ENCODE data around the gene SNX24. TPM values are rescaled to one million over a fixed set of nuclear protein-coding genes. Genes with fewer than 3 reads are reported as not detected.

SNX24 gene
- total and polyA plus RNA-seq, 10 of the 15 experiments (the other 5 are each of a cell fraction or from before 2014, with no cell fraction given) = 0.15 to 6.6 (median 4.1) TPM

DNA sequence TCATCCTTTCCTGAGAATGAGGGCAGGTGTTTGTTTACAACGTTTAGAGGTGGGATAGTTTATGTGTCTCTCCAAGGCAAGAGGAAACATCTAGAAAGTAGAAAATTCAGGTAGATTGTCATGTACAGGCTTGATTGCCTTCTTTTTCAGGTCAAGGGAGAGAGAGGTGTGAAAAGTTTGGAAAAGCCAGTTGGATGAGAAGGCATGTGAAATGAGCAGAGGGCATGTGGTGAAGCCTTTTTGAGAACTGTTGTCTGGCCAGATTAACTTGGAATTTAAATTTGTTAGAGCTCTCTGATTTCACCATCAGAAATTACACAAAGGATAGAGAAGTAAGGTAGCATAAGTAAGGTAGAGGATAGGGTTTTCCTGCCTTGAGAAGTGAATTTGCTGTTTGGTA lies 74.6 kb downstream of the SNX24 start (continued):
- TF ChIP-seq, protein P1, sequence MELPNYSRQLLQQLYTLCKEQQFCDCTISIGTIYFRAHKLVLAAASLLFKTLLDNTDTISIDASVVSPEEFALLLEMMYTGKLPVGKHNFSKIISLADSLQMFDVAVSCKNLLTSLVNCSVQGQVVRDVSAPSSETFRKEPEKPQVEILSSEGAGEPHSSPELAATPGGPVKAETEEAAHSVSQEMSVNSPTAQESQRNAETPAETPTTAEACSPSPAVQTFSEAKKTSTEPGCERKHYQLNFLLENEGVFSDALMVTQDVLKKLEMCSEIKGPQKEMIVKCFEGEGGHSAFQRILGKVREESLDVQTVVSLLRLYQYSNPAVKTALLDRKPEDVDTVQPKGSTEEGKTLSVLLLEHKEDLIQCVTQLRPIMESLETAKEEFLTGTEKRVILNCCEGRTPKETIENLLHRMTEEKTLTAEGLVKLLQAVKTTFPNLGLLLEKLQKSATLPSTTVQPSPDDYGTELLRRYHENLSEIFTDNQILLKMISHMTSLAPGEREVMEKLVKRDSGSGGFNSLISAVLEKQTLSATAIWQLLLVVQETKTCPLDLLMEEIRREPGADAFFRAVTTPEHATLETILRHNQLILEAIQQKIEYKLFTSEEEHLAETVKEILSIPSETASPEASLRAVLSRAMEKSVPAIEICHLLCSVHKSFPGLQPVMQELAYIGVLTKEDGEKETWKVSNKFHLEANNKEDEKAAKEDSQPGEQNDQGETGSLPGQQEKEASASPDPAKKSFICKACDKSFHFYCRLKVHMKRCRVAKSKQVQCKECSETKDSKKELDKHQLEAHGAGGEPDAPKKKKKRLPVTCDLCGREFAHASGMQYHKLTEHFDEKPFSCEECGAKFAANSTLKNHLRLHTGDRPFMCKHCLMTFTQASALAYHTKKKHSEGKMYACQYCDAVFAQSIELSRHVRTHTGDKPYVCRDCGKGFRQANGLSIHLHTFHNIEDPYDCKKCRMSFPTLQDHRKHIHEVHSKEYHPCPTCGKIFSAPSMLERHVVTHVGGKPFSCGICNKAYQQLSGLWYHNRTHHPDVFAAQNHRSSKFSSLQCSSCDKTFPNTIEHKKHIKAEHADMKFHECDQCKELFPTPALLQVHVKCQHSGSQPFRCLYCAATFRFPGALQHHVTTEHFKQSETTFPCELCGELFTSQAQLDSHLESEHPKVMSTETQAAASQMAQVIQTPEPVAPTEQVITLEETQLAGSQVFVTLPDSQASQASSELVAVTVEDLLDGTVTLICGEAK (IDR thresholded peaks at IDR 0.05; ENCODE audit: borderline replicate concordance) = no peak

GRCh38 chr5:122921826-122922225 lies 76.4 kb downstream of the SNX24 start:
- DNase-seq (ENCODE audit: low read depth, low spot score) (no peak), FAIRE-seq (no peak), ATAC-seq (no peak)
- no peak overlapping the region for H3K27ac ChIP-seq (ENCODE audit: control insufficient read depth, insufficient read depth)
- no peaks in the 10 kb centered on the region for H3K4me1 ChIP-seq (ENCODE audit: control insufficient read depth, insufficient read depth, low read length)
- no peak overlapping the region for H3K4me2 ChIP-seq (ENCODE audit: control insufficient read depth, insufficient read depth)
- in situ Hi-C loops (cut with MboI) (no loop called here), intact Hi-C loops (cut with micrococcal nuclease; ENCODE audit: unreplicated experiment) (no loop called here)
- no TSS peak for BruUV-seq (replicated peaks)
- no peak overlapping the region for H3K4me3 ChIP-seq
- H3K27me3 ChIP-seq (replicated peaks in 1 of 2; ENCODE audit: control insufficient read depth in 2 of 2, insufficient read depth in 2 of 2, low read length in 1 of 2) = no peaks in the 10 kb centered on the region
- H3K36me3 ChIP-seq (ENCODE audit: control insufficient read depth in 2 of 2, insufficient read depth in 2 of 2, low read length in 1 of 2) = no peaks in the 10 kb centered on the region
- POLR2A ChIA-PET = no interaction called here
- no peak overlapping the region for H2AFZ ChIP-seq (ENCODE audit: control insufficient read depth, low read depth, low read length)
- WGBS (ENCODE audit: insufficient coverage, insufficient replicate concordance, low lambda C conversion rate, missing lambda C conversion rate) = 33% methylated on average over 4 of the region's 4 CpGs
- SMC1A ChIA-PET (ENCODE audit: uncharacterized antibody, unreplicated experiment) = interaction anchor here (0.6 kb wide), 1 partner anchor 1890 kb away, joined by 3 read pairs; no protein-coding TSS in a partner anchor
- RAD21 ChIA-PET (ENCODE audit: unreplicated experiment) = interaction anchor here (0.8 kb wide), 1 partner anchor 221 kb away, joined by 3 read pairs; no protein-coding TSS in a partner anchor
- H4K20me1 ChIP-seq (ENCODE audit: control insufficient read depth, insufficient read depth) = no peaks in the 10 kb centered on the region
- CTCF ChIA-PET = no interaction called here
- H3K79me2 ChIP-seq (ENCODE audit: control insufficient read depth, insufficient read depth, low read length) = no peaks in the 10 kb centered on the region
- no peak overlapping the region for H3K9ac ChIP-seq (ENCODE audit: control insufficient read depth, insufficient read depth, low read length)
- no peaks in the 10 kb centered on the region for H3K9me3 ChIP-seq (replicated peaks; ENCODE audit: control insufficient read depth, insufficient read depth, low read length)
- TF ChIP-seq BRCA1 (IDR thresholded peaks at IDR 0.05; ENCODE audit: low read depth, low read length) = no peak
- TF ChIP-seq HSF1 (IDR thresholded peaks at IDR 0.05; ENCODE audit: low read depth, low read length) = no peak
- no peak for TF ChIP-seq RAD51 (IDR thresholded peaks at IDR 0.05)
- no peak for TF ChIP-seq MTA3 (IDR thresholded peaks at IDR 0.05; ENCODE audit: borderline replicate concordance, low read length)
- TF ChIP-seq SREBF2 (IDR thresholded peaks at IDR 0.05; ENCODE audit: low read length) = no peak
- TF ChIP-seq HDAC6 (IDR thresholded peaks at IDR 0.05; ENCODE audit: unreplicated experiment) = no peak
- TF ChIP-seq JUND (IDR thresholded peaks at IDR 0.05; ENCODE audit: low read depth, low read length) = no peak
- no peak for TF ChIP-seq PRDM15 (CRISPR knock-in tag; IDR thresholded peaks at IDR 0.05)
- no peak for TF ChIP-seq RELA (IDR thresholded peaks at IDR 0.05; ENCODE audit: borderline replicate concordance, partially characterized antibody)
- TF ChIP-seq RCOR1 (conservative IDR thresholded peaks at IDR 0.05; ENCODE audit: low read depth, low read length) = no peak
- no peak for TF ChIP-seq SREBF1 (IDR thresholded peaks at IDR 0.05; ENCODE audit: low read length)
- TF ChIP-seq EP300 (IDR thresholded peaks at IDR 0.05; ENCODE audit: borderline replicate concordance in 1 of 2, control insufficient read depth in 1 of 2, low read depth in 2 of 2, low read length in 2 of 2) = no peak
- no peak for TF ChIP-seq MXI1 (IDR thresholded peaks at IDR 0.05; ENCODE audit: low read depth, low read length)
- no peak for TF ChIP-seq ZNF217 (IDR thresholded peaks at IDR 0.05)
